Measurements from ENCODE around the gene IL7R.

DNA sequence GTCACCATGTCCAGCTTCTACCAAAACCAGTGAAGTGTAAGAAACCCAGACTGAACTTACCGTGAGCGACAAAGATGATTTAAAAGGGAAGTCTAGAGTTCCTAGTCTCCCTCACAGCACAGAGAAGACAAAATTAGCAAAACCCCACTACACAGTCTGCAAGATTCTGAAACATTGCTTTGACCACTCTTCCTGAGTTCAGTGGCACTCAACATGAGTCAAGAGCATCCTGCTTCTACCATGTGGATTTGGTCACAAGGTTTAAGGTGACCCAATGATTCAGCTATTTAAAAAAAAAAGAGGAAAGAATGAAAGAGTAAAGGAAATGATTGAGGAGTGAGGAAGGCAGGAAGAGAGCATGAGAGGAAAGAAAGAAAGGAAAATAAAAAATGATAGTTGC is 19.8 kb downstream of the IL7R start:
- TF ChIP-seq, protein P1, sequence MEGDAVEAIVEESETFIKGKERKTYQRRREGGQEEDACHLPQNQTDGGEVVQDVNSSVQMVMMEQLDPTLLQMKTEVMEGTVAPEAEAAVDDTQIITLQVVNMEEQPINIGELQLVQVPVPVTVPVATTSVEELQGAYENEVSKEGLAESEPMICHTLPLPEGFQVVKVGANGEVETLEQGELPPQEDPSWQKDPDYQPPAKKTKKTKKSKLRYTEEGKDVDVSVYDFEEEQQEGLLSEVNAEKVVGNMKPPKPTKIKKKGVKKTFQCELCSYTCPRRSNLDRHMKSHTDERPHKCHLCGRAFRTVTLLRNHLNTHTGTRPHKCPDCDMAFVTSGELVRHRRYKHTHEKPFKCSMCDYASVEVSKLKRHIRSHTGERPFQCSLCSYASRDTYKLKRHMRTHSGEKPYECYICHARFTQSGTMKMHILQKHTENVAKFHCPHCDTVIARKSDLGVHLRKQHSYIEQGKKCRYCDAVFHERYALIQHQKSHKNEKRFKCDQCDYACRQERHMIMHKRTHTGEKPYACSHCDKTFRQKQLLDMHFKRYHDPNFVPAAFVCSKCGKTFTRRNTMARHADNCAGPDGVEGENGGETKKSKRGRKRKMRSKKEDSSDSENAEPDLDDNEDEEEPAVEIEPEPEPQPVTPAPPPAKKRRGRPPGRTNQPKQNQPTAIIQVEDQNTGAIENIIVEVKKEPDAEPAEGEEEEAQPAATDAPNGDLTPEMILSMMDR (conservative IDR thresholded peaks at IDR 0.05; ENCODE audit: low read length): no peak
- TF ChIP-seq EZH2phosphoT487 (IDR thresholded peaks at IDR 0.05; ENCODE audit: borderline replicate concordance, low read depth, low read length): no peak
